ENCODE results near the gene COL24A1. TPM values are rescaled to one million over a fixed set of nuclear protein-coding genes. Genes with fewer than 3 reads are reported as not detected.

COL24A1 gene
- total and polyA plus RNA-seq, 2 of the 13 experiments (the other 11 are each of a cell fraction or from before 2014, with no cell fraction given), result 0.04 to 0.13 TPM

GRCh38 chr1:86030180-86030579 lies 126.4 kb downstream of the COL24A1 start:
- ATAC-seq, result no peak
- Histone ChIP-seq H3K36me3 (replicated peaks in 1 of 2; ENCODE audit: control insufficient read depth in 1 of 2, insufficient read depth in 2 of 2, low read length in 2 of 2) (no peaks in the 10 kb centered on the region), H3K9me3 (ENCODE audit: low read length) (no peaks in the 10 kb centered on the region), H3K9ac (ENCODE audit: insufficient read depth, low read depth, low read length) (no peak overlapping the region), H3K79me2 (ENCODE audit: insufficient read depth, low read length) (no peaks in the 10 kb centered on the region), H3K4me2 (ENCODE audit: low read depth, low read length) (no peak overlapping the region), H3K27ac (ENCODE audit: extremely low read length, insufficient read depth, low read length) (no peak overlapping the region), H3K4me1 (ENCODE audit: insufficient read depth, low read length) (no peaks in the 10 kb centered on the region), H4K20me1 (ENCODE audit: insufficient read depth, low read length) (no peaks in the 10 kb centered on the region), H3K27me3 (ENCODE audit: control insufficient read depth in 1 of 2, insufficient read depth in 2 of 2, low read length in 2 of 2) (no peaks in the 10 kb centered on the region), H3K4me3 (replicated peaks in 1 of 3; ENCODE audit: insufficient read depth in 1 of 3, low read depth in 2 of 3, low read length in 3 of 3) (no peak overlapping the region), H2AFZ (ENCODE audit: low read length) (no peak overlapping the region)
- in situ Hi-C loops (cut with HindIII; ENCODE audit: extremely low pct_ligation_motif_present, low pct_unique_long_range_greater_than_20kb) (no loop called here), intact Hi-C loops (cut with micrococcal nuclease; ENCODE audit: unreplicated experiment) (no loop called here)
- ChIA-PET POLR2A (no interaction called here), CTCF (ENCODE audit: low intra/inter-chr PET ratio, low total read pairs) (no interaction called here)
- no TSS peak for BruUV-seq (replicated peaks)
- TF ChIP-seq JUND (CRISPR knock-in tag; IDR thresholded peaks at IDR 0.05) (no peak), SETDB1 (CRISPR knock-in tag; IDR thresholded peaks at IDR 0.05; ENCODE audit: borderline replicate concordance) (no peak)
- no peak for DNase-seq (ENCODE audit: low spot score)
- no CpG with 5 or more reads among the region's 1 CpG for WGBS (ENCODE audit: low lambda C conversion rate)
- no peak for FAIRE-seq

GRCh38 chr1:86018283-86018923 lies 138.2 kb downstream of the COL24A1 start:
- Histone ChIP-seq H3K4me1 (ENCODE audit: insufficient read depth, low read length) (no peaks in the 10 kb centered on the region), H3K4me3 (replicated peaks in 1 of 3; ENCODE audit: insufficient read depth in 1 of 3, low read depth in 2 of 3, low read length in 3 of 3) (no peak overlapping the region), H4K20me1 (ENCODE audit: insufficient read depth, low read length) (no peaks in the 10 kb centered on the region), H3K9ac (ENCODE audit: insufficient read depth, low read depth, low read length) (no peak overlapping the region), H3K27me3 (ENCODE audit: control insufficient read depth in 1 of 2, insufficient read depth in 2 of 2, low read length in 2 of 2) (no peaks in the 10 kb centered on the region), H3K4me2 (ENCODE audit: low read depth, low read length) (no peak overlapping the region), H3K79me2 (ENCODE audit: insufficient read depth, low read length) (no peaks in the 10 kb centered on the region), H3K27ac (ENCODE audit: extremely low read length, insufficient read depth, low read length) (no peak overlapping the region), H3K36me3 (replicated peaks in 1 of 2; ENCODE audit: control insufficient read depth in 1 of 2, insufficient read depth in 2 of 2, low read length in 2 of 2) (no peaks in the 10 kb centered on the region), H3K9me3 (ENCODE audit: low read length) (no peaks in the 10 kb centered on the region), H2AFZ (ENCODE audit: low read length) (no peak overlapping the region)
- DNase-seq (ENCODE audit: low spot score) (peak; percentile 10), FAIRE-seq (no peak), ATAC-seq (peak; percentile 67; the same call in 2 of the 3 replicates)
- intact Hi-C loops (cut with micrococcal nuclease; ENCODE audit: unreplicated experiment) (loop anchor here (1.0 to 5.0 kb wide), 2 partner anchors 124 to 711 kb away; no protein-coding TSS in a partner anchor), in situ Hi-C loops (cut with HindIII; ENCODE audit: extremely low pct_ligation_motif_present, low pct_unique_long_range_greater_than_20kb) (no loop called here)
- ChIA-PET POLR2A (no interaction called here), CTCF (ENCODE audit: low intra/inter-chr PET ratio, low total read pairs) (interaction anchor here (1.7 kb wide), 1 partner anchor 710 kb away, joined by 5 read pairs; no protein-coding TSS in a partner anchor)
- TF ChIP-seq PRDM10 (CRISPR knock-in tag; IDR thresholded peaks at IDR 0.05; ENCODE audit: low read depth) (no peak), STAG1 (CRISPR knock-in tag; IDR thresholded peaks at IDR 0.05) (peak; percentile 36), SMC3 (IDR thresholded peaks at IDR 0.05; ENCODE audit: low read length) (peak; percentile 31; the same call in 1 of the 2 replicates)
- TF ChIP-seq, protein P1, sequence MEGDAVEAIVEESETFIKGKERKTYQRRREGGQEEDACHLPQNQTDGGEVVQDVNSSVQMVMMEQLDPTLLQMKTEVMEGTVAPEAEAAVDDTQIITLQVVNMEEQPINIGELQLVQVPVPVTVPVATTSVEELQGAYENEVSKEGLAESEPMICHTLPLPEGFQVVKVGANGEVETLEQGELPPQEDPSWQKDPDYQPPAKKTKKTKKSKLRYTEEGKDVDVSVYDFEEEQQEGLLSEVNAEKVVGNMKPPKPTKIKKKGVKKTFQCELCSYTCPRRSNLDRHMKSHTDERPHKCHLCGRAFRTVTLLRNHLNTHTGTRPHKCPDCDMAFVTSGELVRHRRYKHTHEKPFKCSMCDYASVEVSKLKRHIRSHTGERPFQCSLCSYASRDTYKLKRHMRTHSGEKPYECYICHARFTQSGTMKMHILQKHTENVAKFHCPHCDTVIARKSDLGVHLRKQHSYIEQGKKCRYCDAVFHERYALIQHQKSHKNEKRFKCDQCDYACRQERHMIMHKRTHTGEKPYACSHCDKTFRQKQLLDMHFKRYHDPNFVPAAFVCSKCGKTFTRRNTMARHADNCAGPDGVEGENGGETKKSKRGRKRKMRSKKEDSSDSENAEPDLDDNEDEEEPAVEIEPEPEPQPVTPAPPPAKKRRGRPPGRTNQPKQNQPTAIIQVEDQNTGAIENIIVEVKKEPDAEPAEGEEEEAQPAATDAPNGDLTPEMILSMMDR (CRISPR knock-in tag; IDR thresholded peaks at IDR 0.05), result peak; percentile 51
- WGBS (ENCODE audit: low lambda C conversion rate), result 2% methylated on average over 2 of the region's 2 CpGs
- no TSS peak for BruUV-seq (replicated peaks)
